ENCODE measurements around the gene UGT1A10. TPM values are rescaled to one million over a fixed set of nuclear protein-coding genes. Genes with fewer than 3 reads are reported as not detected.

Gene UGT1A10
- total RNA-seq, 1 experiment from 2014 or later: not detected

GRCh38 chr2:233756429-233757081, 120.3 kb downstream of the UGT1A10 start:
- Histone ChIP-seq H3K36me3 (no peaks in the 10 kb centered on the region), H3K4me1 (no peaks in the 10 kb centered on the region), H3K27ac (no peak overlapping the region), H3K9me3 (replicated peaks) (no peaks in the 10 kb centered on the region), H3K4me3 (no peak overlapping the region), H3K27me3 (no peaks in the 10 kb centered on the region)
- DNase-seq: no peak

GRCh38 chr2:233758141-233758540, 121.9 kb downstream of the UGT1A10 start:
- DNase-seq: no peak
- no peaks in the 10 kb centered on the region; the same call in 1 of the 2 replicates for H3K27me3 ChIP-seq
- no peaks in the 10 kb centered on the region for H3K36me3 ChIP-seq
- no peak overlapping the region for H3K4me3 ChIP-seq
- no peaks in the 10 kb centered on the region for H3K9me3 ChIP-seq (replicated peaks)
- H3K27ac ChIP-seq: no peak overlapping the region
- no peaks in the 10 kb centered on the region for H3K4me1 ChIP-seq

GRCh38 chr2:233758849-233759248, 122.6 kb downstream of the UGT1A10 start:
- Histone ChIP-seq H3K36me3 (no peaks in the 10 kb centered on the region), H3K4me1 (no peaks in the 10 kb centered on the region), H3K9me3 (replicated peaks) (no peaks in the 10 kb centered on the region), H3K27ac (no peak overlapping the region), H3K4me3 (no peak overlapping the region), H3K27me3 (no peaks in the 10 kb centered on the region; the same call in 1 of the 2 replicates)
- DNase-seq: no peak

GRCh38 chr2:233760043-233760442, 123.8 kb downstream of the UGT1A10 start, which contains the start of gene UGT1A1:
TSS of gene UGT1A1 (plus strand) at chr2:233760270. CDS start at chr2:233760288, 18 bp downstream.
- no peak for DNase-seq
- Histone ChIP-seq H3K27me3 (no peaks in the 10 kb centered on the region; the same call in 1 of the 2 replicates), H3K4me3 (no peak within 1 kb of the TSS), H3K4me1 (no peaks in the 10 kb centered on the region), H3K9me3 (replicated peaks) (no peaks in the 10 kb centered on the region), H3K36me3 (no peaks in the 10 kb centered on the region), H3K27ac (no peak within 1 kb of the TSS)

GRCh38 chr2:233761040-233761769, 125.0 kb downstream of the UGT1A10 start:
- Histone ChIP-seq H3K9me3 (replicated peaks) (no peaks in the 10 kb centered on the region), H3K27ac (no peak overlapping the region), H3K4me1 (no peaks in the 10 kb centered on the region), H3K36me3 (no peaks in the 10 kb centered on the region), H3K4me3 (no peak overlapping the region), H3K27me3 (no peaks in the 10 kb centered on the region; the same call in 1 of the 2 replicates)
- DNase-seq: no peak

GRCh38 chr2:233764264-233764663, 128.0 kb downstream of the UGT1A10 start:
- no peak for DNase-seq
- no peaks in the 10 kb centered on the region for H3K4me1 ChIP-seq
- H3K27me3 ChIP-seq: no peaks in the 10 kb centered on the region; the same call in 1 of the 2 replicates
- H3K27ac ChIP-seq: no peak overlapping the region
- no peaks in the 10 kb centered on the region for H3K9me3 ChIP-seq (replicated peaks)
- no peaks in the 10 kb centered on the region for H3K36me3 ChIP-seq
- no peak overlapping the region for H3K4me3 ChIP-seq

GRCh38 chr2:233764761-233765160, 128.5 kb downstream of the UGT1A10 start:
- Histone ChIP-seq H3K4me1 (no peaks in the 10 kb centered on the region), H3K4me3 (no peak overlapping the region), H3K27ac (no peak overlapping the region), H3K27me3 (no peaks in the 10 kb centered on the region; the same call in 1 of the 2 replicates), H3K9me3 (replicated peaks) (no peaks in the 10 kb centered on the region), H3K36me3 (no peaks in the 10 kb centered on the region)
- DNase-seq: no peak

GRCh38 chr2:233766416-233766815, 130.2 kb downstream of the UGT1A10 start:
- H3K27ac ChIP-seq: no peak overlapping the region
- no peaks in the 10 kb centered on the region for H3K36me3 ChIP-seq
- no peak overlapping the region for H3K4me3 ChIP-seq
- peaks cover 8% of the 10 kb centered on the region; the same call in 1 of the 2 replicates for H3K27me3 ChIP-seq
- no peak for DNase-seq
- H3K4me1 ChIP-seq: no peaks in the 10 kb centered on the region
- H3K9me3 ChIP-seq (replicated peaks): no peaks in the 10 kb centered on the region

GRCh38 chr2:233768076-233768475, 131.8 kb downstream of the UGT1A10 start:
- DNase-seq: no peak
- no peaks in the 10 kb centered on the region for H3K36me3 ChIP-seq
- no peaks in the 10 kb centered on the region for H3K9me3 ChIP-seq (replicated peaks)
- no peaks in the 10 kb centered on the region for H3K4me1 ChIP-seq
- H3K4me3 ChIP-seq: no peak overlapping the region
- peaks cover 8% of the 10 kb centered on the region; the same call in 1 of the 2 replicates for H3K27me3 ChIP-seq
- no peak overlapping the region for H3K27ac ChIP-seq

- no peaks in the 10 kb centered on the region for H3K9me3 ChIP-seq (replicated peaks)
- H3K27ac ChIP-seq: no peak overlapping the region
- peaks cover 8% of the 10 kb centered on the region; the same call in 1 of the 2 replicates for H3K27me3 ChIP-seq
- H3K4me1 ChIP-seq: no peaks in the 10 kb centered on the region
- H3K36me3 ChIP-seq: no peaks in the 10 kb centered on the region
- H3K4me3 ChIP-seq: no peak overlapping the region
- DNase-seq: no peak
Measured at GRCh38 chr2:233769260-233769659, 133.0 kb downstream of the UGT1A10 start.

GRCh38 chr2:233772153-233772552, 135.9 kb downstream of the UGT1A10 start:
- no peak for DNase-seq
- no peaks in the 10 kb centered on the region for H3K4me1 ChIP-seq
- H3K27ac ChIP-seq: no peak overlapping the region
- no peaks in the 10 kb centered on the region for H3K9me3 ChIP-seq (replicated peaks)
- no peaks in the 10 kb centered on the region for H3K36me3 ChIP-seq
- peaks cover 8% of the 10 kb centered on the region; the same call in 1 of the 2 replicates for H3K27me3 ChIP-seq
- H3K4me3 ChIP-seq: no peak overlapping the region

- Histone ChIP-seq H3K27me3 (peaks cover 8% of the 10 kb centered on the region; the same call in 1 of the 2 replicates), H3K9me3 (replicated peaks) (no peaks in the 10 kb centered on the region), H3K4me1 (no peaks in the 10 kb centered on the region), H3K27ac (no peak overlapping the region), H3K4me3 (no peak overlapping the region), H3K36me3 (no peaks in the 10 kb centered on the region)
- no peak for DNase-seq
Measured at GRCh38 chr2:233772583-233772982, 136.3 kb downstream of the UGT1A10 start.

GRCh38 chr2:233773854-233774253, 137.6 kb downstream of the UGT1A10 start:
- H3K9me3 ChIP-seq (replicated peaks): no peaks in the 10 kb centered on the region
- no peaks in the 10 kb centered on the region for H3K36me3 ChIP-seq
- DNase-seq: no peak
- H3K27me3 ChIP-seq: peaks cover 8% of the 10 kb centered on the region; the same call in 1 of the 2 replicates
- no peak overlapping the region for H3K4me3 ChIP-seq
- H3K4me1 ChIP-seq: no peaks in the 10 kb centered on the region
- H3K27ac ChIP-seq: no peak overlapping the region

- H3K4me3 ChIP-seq: no peak overlapping the region
- no peak overlapping the region for H3K27ac ChIP-seq
- H3K4me1 ChIP-seq: no peaks in the 10 kb centered on the region
- H3K27me3 ChIP-seq: 0 out of 2 replicates have a peak, but pooled peaks cover 4% of the 10 kb centered on the region
- no peaks in the 10 kb centered on the region for H3K9me3 ChIP-seq (replicated peaks)
- DNase-seq: no peak
- H3K36me3 ChIP-seq: no peaks in the 10 kb centered on the region
Measured at GRCh38 chr2:233775414-233775813, 139.2 kb downstream of the UGT1A10 start.

- H3K9me3 ChIP-seq (replicated peaks): no peaks in the 10 kb centered on the region
- H3K27me3 ChIP-seq: no peaks in the 10 kb centered on the region
- no peak for DNase-seq
Measured at GRCh38 chr2:233778030-233778429, 141.8 kb downstream of the UGT1A10 start, which contains the start of gene MROH2A. TSS of gene MROH2A (plus strand) at chr2:233778330. CDS start at chr2:233779359, 1,029 bp downstream.

More at GRCh38 chr2:233778030-233778429, 141.8 kb downstream of the UGT1A10 start, which contains the start of gene MROH2A:
- no peaks in the 10 kb centered on the region for H3K4me1 ChIP-seq
- no peak within 1 kb of the TSS for H3K4me3 ChIP-seq
- no peaks in the 10 kb centered on the region for H3K36me3 ChIP-seq
- no peak within 1 kb of the TSS for H3K27ac ChIP-seq
